HepG2 (cell line): ENCODE measurements around the gene VKORC1. TPM values are rescaled to one million over a fixed set of nuclear protein-coding genes. Genes with fewer than 3 reads are reported as not detected.

Experiments
- ADNP ChIP-seq: sonication (generic); formaldehyde crosslinking; IDR thresholded peaks from 2 replicates; pipeline ENCODE4 v1.4.0; 2020; ENCODE audit warnings: missing genetic modification reagents
- HMGXB4 ChIP-seq, 2 experiments: sonication (generic) in 1 of 2; formaldehyde crosslinking in 1 of 2; IDR thresholded peaks; 2 replicates each; pipeline versions ENCODE4 v1.4.0 to v1.6.1; 2018 to 2020; ENCODE audit warnings: missing genetic modification reagents in 2 of 2, borderline replicate concordance in 1 of 2, low read depth in 1 of 2, mild to moderate bottlenecking in 1 of 2, missing biosample characterization in 1 of 2
- MAFK ChIP-seq, 2 experiments: IDR thresholded peaks in 1 of 2; conservative IDR thresholded peaks in 1 of 2; 2 replicates each; pipeline ENCODE4 v1.6.1; 2011; ENCODE audit warnings: improper control_type of control experiment in 2 of 2, low read length in 2 of 2
- MXI1 ChIP-seq: IDR thresholded peaks from 3 replicates; pipeline ENCODE4 v1.6.1; 2012; ENCODE audit warnings: low read depth, low read length, inconsistent platforms, borderline replicate concordance
- NFE2L2 ChIP-seq: fragments of 150-350 bp; IDR thresholded peaks from 2 replicates; pipeline ENCODE4 v1.6.1; 2014; ENCODE audit warnings: low read length
- REPIN1 ChIP-seq: sonication (generic); formaldehyde crosslinking; IDR thresholded peaks from 2 replicates; pipeline ENCODE4 v1.8.0; 2022; ENCODE audit warnings: missing genetic modification reagents, low read depth, mild to moderate bottlenecking, borderline replicate concordance
- RFXAP ChIP-seq: sonication (generic); formaldehyde crosslinking; IDR thresholded peaks from 2 replicates; pipeline ENCODE4 v1.4.0; 2020; ENCODE audit warnings: missing genetic modification reagents, borderline replicate concordance
- SMAD9 ChIP-seq: sonication (generic); formaldehyde crosslinking; IDR thresholded peaks from 2 replicates; pipeline ENCODE4 v1.5.1; 2020; ENCODE audit warnings: mild to moderate bottlenecking, missing genetic modification reagents
- SMARCC2 ChIP-seq: fragments of 450-650 bp; IDR thresholded peaks from 2 replicates; pipeline ENCODE4 v1.6.1; 2017; ENCODE audit warnings: antibody characterized with exemption, mild to moderate bottlenecking
- SNAPC5 ChIP-seq: sonication (generic); formaldehyde crosslinking; IDR thresholded peaks from 2 replicates; pipeline ENCODE4 v1.8.1; 2023; ENCODE audit warnings: mild to moderate bottlenecking, missing genetic modification reagents, borderline replicate concordance
- TIGD3 ChIP-seq: sonication (generic); formaldehyde crosslinking; IDR thresholded peaks from 2 replicates; pipeline ENCODE4 v1.5.1; 2020; ENCODE audit warnings: mild to moderate bottlenecking, missing genetic modification reagents, borderline replicate concordance
- WIZ ChIP-seq: sonication (generic); formaldehyde crosslinking; IDR thresholded peaks from 2 replicates; pipeline ENCODE4 v1.5.1; 2020; ENCODE audit warnings: mild to moderate bottlenecking, missing genetic modification reagents
- ZNF121 ChIP-seq: sonication (generic); formaldehyde crosslinking; IDR thresholded peaks from 2 replicates; pipeline ENCODE4 v1.5.0; 2020; ENCODE audit warnings: mild to moderate bottlenecking, missing genetic modification reagents
- ZNF160 ChIP-seq: sonication (generic); formaldehyde crosslinking; IDR thresholded peaks from 2 replicates; pipeline ENCODE4 v1.8.0; 2022; ENCODE audit warnings: mild to moderate bottlenecking, inconsistent platforms, missing genetic modification reagents
- ZNF224 ChIP-seq: sonication (generic); formaldehyde crosslinking; IDR thresholded peaks from 2 replicates; pipeline ENCODE4 v1.5.0; 2020; ENCODE audit warnings: mild to moderate bottlenecking, missing genetic modification reagents
- ZNF780A ChIP-seq: sonication (generic); formaldehyde crosslinking; IDR thresholded peaks from 2 replicates; pipeline ENCODE4 v1.8.0; 2022; ENCODE audit warnings: mild to moderate bottlenecking, missing genetic modification reagents, moderate library complexity
- ZSCAN12 ChIP-seq: sonication (generic); formaldehyde crosslinking; IDR thresholded peaks from 2 replicates; pipeline ENCODE4 v1.9.0; 2021; ENCODE audit warnings: mild to moderate bottlenecking, missing genetic modification reagents
- ZSCAN22 ChIP-seq: sonication (generic); formaldehyde crosslinking; IDR thresholded peaks from 2 replicates; pipeline ENCODE4 v1.4.0; 2020; ENCODE audit warnings: mild to moderate bottlenecking, missing genetic modification reagents
- polyA plus RNA-seq, 8 experiments: library from polyadenylated mRNA; depleted of rRNA in 3 of 8; stranded (reverse) in 7 of 8; unstranded in 1 of 8; fragments of >200 nt; fragmentation: Illumina TruSeq in 4 of 8; extraction: Trizol in 4 of 8; gene quantifications; 2 replicates each; pipeline versions ENCODE4 v1.2.1 to v1.2.3, GENCODE V29; 2011 to 2016; ENCODE audit warnings: low read depth in 4 of 8, missing spikeins in 1 of 8, mixed read lengths in 1 of 8; ENCODE audit not compliant: insufficient read depth in 1 of 8
- total RNA-seq, 5 experiments: library from RNA; depleted of rRNA; stranded (reverse); fragments of >200 nt; fragmentation: Illumina TruSeq; extraction: Trizol; gene quantifications; 2 replicates each; pipeline ENCODE4 v1.2.3, GENCODE V29; 2016; ENCODE audit warnings: low read depth in 1 of 5
- TF ChIP-seq, protein P1 (sequence below): sonication (generic); formaldehyde crosslinking; IDR thresholded peaks from 2 replicates; pipeline ENCODE4 v1.5.0; 2020; ENCODE audit warnings: missing genetic modification reagents, mild to moderate bottlenecking, borderline replicate concordance
- TF ChIP-seq, protein P2 (sequence below): sonication (generic); formaldehyde crosslinking; IDR thresholded peaks from 2 replicates; pipeline ENCODE4 v1.4.0; 2020; ENCODE audit warnings: missing genetic modification reagents
- TF ChIP-seq, protein P3 (sequence below): sonication (generic); formaldehyde crosslinking; IDR thresholded peaks from 2 replicates; pipeline ENCODE4 v1.5.0; 2020; ENCODE audit warnings: mild to moderate bottlenecking, low read depth, missing genetic modification reagents, borderline replicate concordance
- TF ChIP-seq, protein P4 (sequence below): sonication (generic); formaldehyde crosslinking; IDR thresholded peaks from 2 replicates; pipeline ENCODE4 v1.8.1; 2023; ENCODE audit warnings: missing genetic modification reagents, inconsistent platforms, borderline replicate concordance

Gene VKORC1
- total and polyA plus RNA-seq, 2 of the 13 experiments (the other 11 are each of a cell fraction or from before 2014, with no cell fraction given): 141 to 615 TPM

- TF ChIP-seq ZSCAN22 (CRISPR knock-in tag) (peak; percentile 15; the same call in 1 of the 2 replicates), RFXAP (CRISPR knock-in tag) (peak; percentile 90), ZSCAN12 (CRISPR knock-in tag) (no peak; the same call in 1 of the 2 replicates), ZNF160 (CRISPR knock-in tag) (no peak; the same call in 1 of the 2 replicates), MXI1 (peak; percentile 64; the same call in 2 of the 3 replicates), NFE2L2 (no peak), SMARCC2 (no peak), MAFK (conservative IDR thresholded peaks at IDR 0.05 in 1 of 2, IDR thresholded peaks at IDR 0.05 in 1 of 2; ENCODE audit: low read length in 2 of 2) (no peak), SMAD9 (CRISPR knock-in tag) (no peak), REPIN1 (CRISPR knock-in tag) (peak; percentile 89), ZNF121 (CRISPR knock-in tag) (no peak), ZNF224 (CRISPR knock-in tag) (0 out of 2 replicates have a peak, but pooled peaks have one; percentile 67), ZNF780A (CRISPR knock-in tag) (no peak), SNAPC5 (CRISPR knock-in tag) (0 out of 2 replicates have a peak, but pooled peaks have one; percentile 83), HMGXB4 (CRISPR knock-in tag; IDR thresholded peaks at IDR 0.05; ENCODE audit: borderline replicate concordance in 1 of 2, low read depth in 1 of 2) (peak; percentile 63 to 81), WIZ (CRISPR knock-in tag) (no peak), TIGD3 (CRISPR knock-in tag) (no peak), ADNP (no peak)
- TF ChIP-seq, protein P1, sequence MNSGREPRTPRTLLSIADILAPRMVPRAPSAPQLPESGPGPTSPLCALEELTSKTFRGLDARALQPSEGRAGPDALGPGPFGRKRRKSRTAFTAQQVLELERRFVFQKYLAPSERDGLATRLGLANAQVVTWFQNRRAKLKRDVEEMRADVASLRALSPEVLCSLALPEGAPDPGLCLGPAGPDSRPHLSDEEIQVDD (CRISPR knock-in tag): no peak
- TF ChIP-seq, protein P2, sequence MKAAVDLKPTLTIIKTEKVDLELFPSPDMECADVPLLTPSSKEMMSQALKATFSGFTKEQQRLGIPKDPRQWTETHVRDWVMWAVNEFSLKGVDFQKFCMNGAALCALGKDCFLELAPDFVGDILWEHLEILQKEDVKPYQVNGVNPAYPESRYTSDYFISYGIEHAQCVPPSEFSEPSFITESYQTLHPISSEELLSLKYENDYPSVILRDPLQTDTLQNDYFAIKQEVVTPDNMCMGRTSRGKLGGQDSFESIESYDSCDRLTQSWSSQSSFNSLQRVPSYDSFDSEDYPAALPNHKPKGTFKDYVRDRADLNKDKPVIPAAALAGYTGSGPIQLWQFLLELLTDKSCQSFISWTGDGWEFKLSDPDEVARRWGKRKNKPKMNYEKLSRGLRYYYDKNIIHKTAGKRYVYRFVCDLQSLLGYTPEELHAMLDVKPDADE: no peak
- TF ChIP-seq, protein P3, sequence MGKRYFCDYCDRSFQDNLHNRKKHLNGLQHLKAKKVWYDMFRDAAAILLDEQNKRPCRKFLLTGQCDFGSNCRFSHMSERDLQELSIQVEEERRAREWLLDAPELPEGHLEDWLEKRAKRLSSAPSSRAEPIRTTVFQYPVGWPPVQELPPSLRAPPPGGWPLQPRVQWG (CRISPR knock-in tag): no peak
- TF ChIP-seq, protein P4, sequence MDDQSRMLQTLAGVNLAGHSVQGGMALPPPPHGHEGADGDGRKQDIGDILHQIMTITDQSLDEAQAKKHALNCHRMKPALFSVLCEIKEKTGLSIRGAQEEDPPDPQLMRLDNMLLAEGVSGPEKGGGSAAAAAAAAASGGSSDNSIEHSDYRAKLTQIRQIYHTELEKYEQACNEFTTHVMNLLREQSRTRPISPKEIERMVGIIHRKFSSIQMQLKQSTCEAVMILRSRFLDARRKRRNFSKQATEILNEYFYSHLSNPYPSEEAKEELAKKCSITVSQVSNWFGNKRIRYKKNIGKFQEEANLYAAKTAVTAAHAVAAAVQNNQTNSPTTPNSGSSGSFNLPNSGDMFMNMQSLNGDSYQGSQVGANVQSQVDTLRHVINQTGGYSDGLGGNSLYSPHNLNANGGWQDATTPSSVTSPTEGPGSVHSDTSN (CRISPR knock-in tag): no peak
These were observed 23.0 kb upstream of the VKORC1 start, which contains the start of gene KAT8 (continued) for GRCh38 chr16:31117384-31118222.
